MM.1S (cell line): ENCODE results near the gene POLRMT.
A peak's percentile ranks its signal among the peaks of the same experiment; 100 is the strongest.
"Not testable (repeated sequence)": the region's sequence is repeated elsewhere in the genome, so short reads cannot be mapped to it uniquely, and the experiment has no call there.

Experiments used
- DNase-seq: peaks from one replicate; pipeline ENCODE4 v3.0.0-alpha.2; 2015
- H2AFZ ChIP-seq: fragments of 300-600 bp; sonication (generic); 2 replicates; pipeline ENCODE4 v1.6.0; 2016; ENCODE audit warnings: antibody characterized with exemption, low read length
- H3F3A ChIP-seq: fragments of 300-600 bp; sonication (generic); 2 replicates; pipeline ENCODE4 v1.6.1; 2016; ENCODE audit warnings: mild to moderate bottlenecking, antibody characterized with exemption, low read length, moderate library complexity, mixed read lengths; ENCODE audit not compliant: insufficient read depth
- H3K27ac ChIP-seq: fragments of 300-600 bp; sonication (generic); 2 replicates; pipeline ENCODE4 v1.5.1; 2016; ENCODE audit warnings: mild to moderate bottlenecking, low read length
- H3K27me3 ChIP-seq: fragments of 300-600 bp; sonication (generic); replicated peaks from 2 replicates; pipeline ENCODE4 v1.6.0; 2016; ENCODE audit warnings: low read length; ENCODE audit not compliant: insufficient read depth
- H3K36me3 ChIP-seq: fragments of 300-600 bp; sonication (generic); replicated peaks from 2 replicates; pipeline ENCODE4 v1.6.1; 2016; ENCODE audit warnings: mild to moderate bottlenecking, low read length, mixed read lengths; ENCODE audit not compliant: insufficient read depth
- H3K4me1 ChIP-seq: fragments of 300-600 bp; sonication (generic); 2 replicates; pipeline ENCODE4 v1.6.1; 2016; ENCODE audit warnings: low read length, mixed read lengths
- H3K4me2 ChIP-seq: fragments of 300-600 bp; sonication (generic); 2 replicates; pipeline ENCODE4 v1.6.0; 2016; ENCODE audit warnings: low read depth, low read length
- H3K4me3 ChIP-seq: fragments of 300-600 bp; sonication (generic); 2 replicates; pipeline ENCODE4 v1.5.1; 2016; ENCODE audit warnings: low read length, mixed read lengths
- H3K79me2 ChIP-seq: fragments of 300-600 bp; sonication (generic); 2 replicates; pipeline ENCODE4 v1.6.1; 2016; ENCODE audit warnings: mixed run types, low read length, mixed read lengths
- H3K9ac ChIP-seq: fragments of 300-600 bp; sonication (generic); 2 replicates; pipeline ENCODE4 v1.6.1; 2016; ENCODE audit warnings: low read length, mixed read lengths
- H3K9me2 ChIP-seq: fragments of 300-600 bp; sonication (generic); replicated peaks from 2 replicates; pipeline ENCODE4 v1.6.1; 2016; ENCODE audit warnings: mild to moderate bottlenecking, low read length, mixed read lengths; ENCODE audit not compliant: insufficient read depth
- H3K9me3 ChIP-seq: fragments of 300-600 bp; sonication (generic); replicated peaks from 2 replicates; pipeline ENCODE4 v1.6.1; 2016; ENCODE audit warnings: mild to moderate bottlenecking, low read length, mixed read lengths; ENCODE audit not compliant: insufficient read depth
- H4K20me1 ChIP-seq: fragments of 300-600 bp; sonication (generic); 2 replicates; pipeline ENCODE4 v1.6.1; 2016; ENCODE audit warnings: mild to moderate bottlenecking, low read length, moderate library complexity, mixed read lengths; ENCODE audit not compliant: insufficient read depth
- EZH2 ChIP-seq: fragments of 300-600 bp; sonication (generic); optimal IDR thresholded peaks from 2 replicates; pipeline ENCODE3; 2017; ENCODE audit warnings: low read depth, mild to moderate bottlenecking, antibody characterized with exemption, low read length, mixed read lengths
- EZH2phosphoT487 ChIP-seq: fragments of 300-600 bp; sonication (generic); IDR thresholded peaks from 2 replicates; pipeline ENCODE4 v1.6.1; 2018; ENCODE audit warnings: antibody characterized with exemption, low read length
- TF ChIP-seq, protein P1 (sequence below): fragments of 300-600 bp; sonication (generic); IDR thresholded peaks from 2 replicates; pipeline ENCODE4 v1.5.1; 2016; ENCODE audit warnings: antibody characterized with exemption, low read length, mixed read lengths

Gene POLRMT

GRCh38 chr19:676007-676338 lies 42.6 kb upstream of the POLRMT start:
- H3K36me3 ChIP-seq, result no peaks in the 10 kb centered on the region
- H3K4me2 ChIP-seq, result no peak overlapping the region
- DNase-seq, result no peak
- no peak overlapping the region for H3K4me3 ChIP-seq
- no peak overlapping the region for H3K9ac ChIP-seq
- H3K27ac ChIP-seq, result no peak overlapping the region
- H3K27me3 ChIP-seq, result peaks cover 62% of the 10 kb centered on the region
- H3K9me2 ChIP-seq, result no peaks in the 10 kb centered on the region
- no peaks in the 10 kb centered on the region for H4K20me1 ChIP-seq
- no peak overlapping the region for H2AFZ ChIP-seq
- no peaks in the 10 kb centered on the region for H3F3A ChIP-seq
- H3K4me1 ChIP-seq, result no peaks in the 10 kb centered on the region
- H3K79me2 ChIP-seq, result no peaks in the 10 kb centered on the region
- TF ChIP-seq EZH2phosphoT487, result no peak
- no peak for TF ChIP-seq EZH2
- TF ChIP-seq, protein P1, sequence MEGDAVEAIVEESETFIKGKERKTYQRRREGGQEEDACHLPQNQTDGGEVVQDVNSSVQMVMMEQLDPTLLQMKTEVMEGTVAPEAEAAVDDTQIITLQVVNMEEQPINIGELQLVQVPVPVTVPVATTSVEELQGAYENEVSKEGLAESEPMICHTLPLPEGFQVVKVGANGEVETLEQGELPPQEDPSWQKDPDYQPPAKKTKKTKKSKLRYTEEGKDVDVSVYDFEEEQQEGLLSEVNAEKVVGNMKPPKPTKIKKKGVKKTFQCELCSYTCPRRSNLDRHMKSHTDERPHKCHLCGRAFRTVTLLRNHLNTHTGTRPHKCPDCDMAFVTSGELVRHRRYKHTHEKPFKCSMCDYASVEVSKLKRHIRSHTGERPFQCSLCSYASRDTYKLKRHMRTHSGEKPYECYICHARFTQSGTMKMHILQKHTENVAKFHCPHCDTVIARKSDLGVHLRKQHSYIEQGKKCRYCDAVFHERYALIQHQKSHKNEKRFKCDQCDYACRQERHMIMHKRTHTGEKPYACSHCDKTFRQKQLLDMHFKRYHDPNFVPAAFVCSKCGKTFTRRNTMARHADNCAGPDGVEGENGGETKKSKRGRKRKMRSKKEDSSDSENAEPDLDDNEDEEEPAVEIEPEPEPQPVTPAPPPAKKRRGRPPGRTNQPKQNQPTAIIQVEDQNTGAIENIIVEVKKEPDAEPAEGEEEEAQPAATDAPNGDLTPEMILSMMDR, result no peak
- no peaks in the 10 kb centered on the region for H3K9me3 ChIP-seq

DNA sequence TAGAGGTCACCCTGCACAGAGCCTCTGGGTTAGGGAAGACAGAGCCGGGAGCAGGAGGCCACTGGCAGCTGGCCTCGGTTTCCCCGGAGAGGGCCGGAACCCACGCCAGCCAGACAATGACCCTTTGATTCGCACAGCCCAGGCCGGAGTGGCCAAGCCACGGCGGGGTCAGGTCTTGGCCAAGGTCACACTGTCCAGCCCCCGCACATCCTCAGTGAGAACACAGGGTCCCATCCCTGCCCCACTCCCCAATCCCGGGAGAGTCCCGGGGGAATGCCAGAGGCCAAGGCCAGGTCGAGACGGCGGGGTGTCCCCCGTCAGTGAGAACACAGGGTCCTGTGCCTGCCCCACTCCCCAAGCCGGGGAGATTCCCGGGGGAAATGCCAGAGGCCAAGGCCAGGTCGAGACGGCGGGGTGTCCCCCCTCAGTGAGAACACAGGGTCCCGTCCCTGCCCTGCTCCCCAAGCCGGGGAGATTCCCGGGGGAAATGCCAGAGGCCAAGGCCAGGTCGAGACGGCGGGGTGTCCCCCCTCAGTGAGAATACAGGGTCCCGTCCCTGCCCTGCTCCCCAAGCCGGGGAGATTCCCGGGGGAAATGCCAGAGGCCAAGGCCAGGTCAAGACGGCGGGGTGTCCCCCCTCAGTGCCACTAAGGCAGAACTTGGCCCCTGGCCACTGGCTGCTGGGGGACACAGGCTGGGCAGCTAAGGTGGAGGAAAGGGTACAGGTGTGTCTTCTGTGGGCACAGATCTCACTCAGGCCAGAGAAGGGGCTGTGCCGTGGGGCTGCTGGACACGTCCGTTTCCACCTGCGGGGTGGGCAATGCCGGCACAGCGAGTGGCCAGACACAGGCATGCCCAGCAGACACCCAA lies 41.2 kb upstream of the POLRMT start:
- TF ChIP-seq EZH2 (no peak), EZH2phosphoT487 (no peak)
- TF ChIP-seq, protein P1, result no peak
- Histone ChIP-seq H3K9me2 (no peaks in the 10 kb centered on the region), H2AFZ (no peak overlapping the region), H3K36me3 (no peaks in the 10 kb centered on the region), H3K4me2 (no peak overlapping the region), H3K4me1 (no peaks in the 10 kb centered on the region), H3F3A (no peaks in the 10 kb centered on the region), H3K9me3 (no peaks in the 10 kb centered on the region), H3K27me3 (peaks cover 75% of the 10 kb centered on the region), H4K20me1 (no peaks in the 10 kb centered on the region), H3K9ac (no peak overlapping the region), H3K27ac (no peak overlapping the region), H3K4me3 (no peak overlapping the region), H3K79me2 (no peaks in the 10 kb centered on the region)
- no peak for DNase-seq

GRCh38 chr19:670609-671075 lies 37.3 kb upstream of the POLRMT start:
- Histone ChIP-seq H3K79me2 (no peaks in the 10 kb centered on the region), H3K27ac (no peak overlapping the region), H3K4me1 (no peaks in the 10 kb centered on the region), H3F3A (no peaks in the 10 kb centered on the region), H3K9ac (no peak overlapping the region), H3K36me3 (no peaks in the 10 kb centered on the region), H3K4me3 (no peak overlapping the region), H3K4me2 (no peak overlapping the region), H2AFZ (no peak overlapping the region), H3K9me3 (no peaks in the 10 kb centered on the region), H3K27me3 (peaks cover 96% of the 10 kb centered on the region), H4K20me1 (no peaks in the 10 kb centered on the region), H3K9me2 (no peaks in the 10 kb centered on the region)
- no peak for DNase-seq
- TF ChIP-seq EZH2phosphoT487, result no peak
- TF ChIP-seq, protein P1, result peak; percentile 29

DNA sequence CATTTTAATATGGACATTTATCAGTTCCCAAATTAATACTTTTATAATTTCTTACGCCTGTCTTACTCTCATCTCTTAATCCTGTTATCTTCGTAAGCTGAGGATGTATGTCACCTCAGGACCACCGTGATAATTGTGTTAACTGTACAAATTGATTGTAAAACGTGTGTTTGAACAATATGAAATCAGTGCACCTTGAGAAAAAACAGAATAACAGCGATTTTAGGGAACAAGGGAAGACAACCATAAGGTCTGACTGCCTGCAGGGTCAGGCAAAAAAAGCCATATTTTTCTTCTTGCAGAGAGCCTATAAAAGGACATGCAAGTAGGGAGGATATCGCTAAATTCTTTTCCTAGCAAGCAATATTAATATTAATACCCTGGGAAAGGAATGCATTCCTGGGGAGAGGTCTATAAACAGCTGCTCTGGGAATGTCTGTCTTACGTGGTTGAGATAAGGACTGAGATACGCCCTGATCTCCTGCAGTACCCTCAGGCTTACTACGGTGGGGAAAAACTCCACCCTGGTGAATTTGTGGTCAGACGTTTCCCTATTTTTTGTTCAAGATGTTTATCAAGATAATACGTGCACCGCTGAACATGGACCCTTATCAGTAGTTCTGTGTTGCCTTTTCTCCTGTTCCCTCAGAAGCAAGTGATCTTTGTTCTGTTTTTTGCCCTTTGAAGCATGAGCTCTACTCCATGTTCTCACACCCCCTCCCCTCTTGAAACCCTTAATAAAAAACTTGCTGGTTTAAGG lies 35.5 kb upstream of the POLRMT start:
- H3K9me2 ChIP-seq, H3K36me3 ChIP-seq, DNase-seq, H3K9ac ChIP-seq, H2AFZ ChIP-seq, H3K4me1 ChIP-seq, H3K79me2 ChIP-seq, H3F3A ChIP-seq, H3K4me3 ChIP-seq, H3K4me2 ChIP-seq, H3K27ac ChIP-seq, H4K20me1 ChIP-seq, H3K9me3 ChIP-seq: not testable (repeated sequence)
- H3K27me3 ChIP-seq, result peaks cover 79% of the 10 kb centered on the region

DNA sequence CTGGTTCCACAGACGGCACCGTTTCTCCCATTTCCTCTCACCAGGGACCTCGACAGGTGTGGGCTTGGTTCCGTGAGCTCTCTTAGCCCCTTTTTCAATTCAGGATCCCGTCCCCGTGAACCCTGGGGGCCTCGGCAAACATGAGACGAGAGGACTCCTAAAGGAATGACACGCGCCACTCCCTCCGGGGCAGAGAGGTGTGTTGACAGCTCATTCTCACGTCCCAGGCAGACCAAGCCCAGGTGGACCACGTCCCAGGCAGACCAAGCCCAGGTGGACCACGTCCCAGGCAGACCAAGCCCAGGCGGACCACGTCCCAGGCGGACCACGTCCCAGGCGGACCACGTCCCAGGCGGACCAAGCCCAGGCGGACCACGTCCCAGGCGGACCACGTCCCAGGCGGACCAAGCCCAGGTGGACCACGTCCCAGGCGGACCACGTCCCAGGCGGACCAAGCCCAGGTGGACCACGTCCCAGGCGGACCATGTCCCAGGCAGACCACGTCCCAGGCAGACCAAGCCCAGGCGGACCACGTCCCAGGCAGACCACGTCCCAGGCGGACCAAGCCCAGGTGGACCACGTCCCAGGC lies 33.7 kb upstream of the POLRMT start:
- Histone ChIP-seq H3K79me2 (peaks cover 14% of the 10 kb centered on the region), H3K27me3 (peaks cover 62% of the 10 kb centered on the region)
- not testable (repeated sequence) for H2AFZ ChIP-seq, DNase-seq, H3F3A ChIP-seq, H3K4me2 ChIP-seq, H3K9me3 ChIP-seq, H4K20me1 ChIP-seq, H3K4me1 ChIP-seq, H3K4me3 ChIP-seq, H3K27ac ChIP-seq, H3K9me2 ChIP-seq, H3K36me3 ChIP-seq, H3K9ac ChIP-seq
